Measurements from ENCODE around the gene MCM9.
"Not testable (repeated sequence)": the region's sequence is repeated elsewhere in the genome, so short reads cannot be mapped to it uniquely, and the experiment has no call there.

Gene MCM9

DNA sequence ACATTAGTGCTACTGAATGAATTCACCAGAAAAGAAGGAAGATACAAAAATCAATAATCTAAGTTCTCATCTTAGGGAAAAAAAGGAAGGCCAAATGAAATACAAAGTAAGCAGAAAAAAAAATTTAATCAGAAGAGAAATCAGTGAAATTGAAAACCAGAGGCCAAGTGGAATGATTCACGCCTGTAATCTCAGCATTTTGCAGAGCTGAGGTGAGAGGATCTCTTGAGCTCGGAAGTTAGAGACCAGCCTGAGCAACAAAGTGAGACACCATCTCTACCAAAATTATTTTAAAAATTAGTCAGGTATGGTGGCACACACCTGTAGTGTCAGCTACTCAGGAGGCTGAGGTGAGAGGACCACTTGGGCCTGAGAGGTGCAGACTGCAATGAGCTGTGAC, 62.2 kb downstream of the MCM9 start:
- DNase-seq, result no peak
- in situ Hi-C loops (cut with MboI; ENCODE audit: low pct_unique_long_range_greater_than_20kb, low sequenced_read_pairs), result no loop called here

DNA sequence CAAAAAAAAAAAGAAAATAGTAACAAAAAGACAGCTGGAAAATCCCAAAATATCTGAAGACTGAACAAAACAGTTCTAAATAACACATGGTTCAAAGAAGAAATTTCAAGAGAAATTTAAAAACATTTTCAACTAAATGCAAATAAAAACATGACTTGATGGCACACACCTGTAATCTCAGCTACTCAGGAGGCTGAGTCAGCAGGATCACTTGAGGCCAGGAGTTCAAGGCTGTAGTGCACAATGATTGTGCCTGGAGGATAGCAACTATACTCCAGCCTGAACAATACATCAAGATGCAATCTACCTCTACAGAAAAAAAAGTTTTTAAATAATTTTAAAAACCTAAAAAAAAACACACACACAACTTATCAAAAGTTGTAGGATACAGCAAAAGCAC, 62.6 kb downstream of the MCM9 start:
- in situ Hi-C loops (cut with MboI; ENCODE audit: low pct_unique_long_range_greater_than_20kb, low sequenced_read_pairs), result no loop called here
- DNase-seq, result no peak

DNA sequence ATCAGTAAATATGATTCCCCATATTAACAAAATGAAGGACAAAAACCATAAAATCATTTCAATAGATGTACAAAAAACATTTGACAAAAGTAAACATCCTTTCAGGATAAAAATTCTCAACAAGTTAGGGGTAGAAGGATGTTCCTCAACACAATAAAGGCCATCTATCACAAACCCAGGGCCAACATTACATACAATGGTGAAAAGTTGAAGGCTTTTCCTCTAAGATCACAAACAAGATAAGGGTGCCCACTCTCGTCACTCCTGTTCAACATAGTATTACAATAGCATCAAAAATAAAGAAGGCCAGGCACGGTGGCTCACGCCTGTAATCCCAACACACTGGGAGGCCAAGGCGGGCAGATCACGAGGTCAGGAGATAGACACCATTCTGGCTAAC, 63.6 kb downstream of the MCM9 start:
- DNase-seq, result no peak
- in situ Hi-C loops (cut with MboI; ENCODE audit: low pct_unique_long_range_greater_than_20kb, low sequenced_read_pairs), result no loop called here

DNA sequence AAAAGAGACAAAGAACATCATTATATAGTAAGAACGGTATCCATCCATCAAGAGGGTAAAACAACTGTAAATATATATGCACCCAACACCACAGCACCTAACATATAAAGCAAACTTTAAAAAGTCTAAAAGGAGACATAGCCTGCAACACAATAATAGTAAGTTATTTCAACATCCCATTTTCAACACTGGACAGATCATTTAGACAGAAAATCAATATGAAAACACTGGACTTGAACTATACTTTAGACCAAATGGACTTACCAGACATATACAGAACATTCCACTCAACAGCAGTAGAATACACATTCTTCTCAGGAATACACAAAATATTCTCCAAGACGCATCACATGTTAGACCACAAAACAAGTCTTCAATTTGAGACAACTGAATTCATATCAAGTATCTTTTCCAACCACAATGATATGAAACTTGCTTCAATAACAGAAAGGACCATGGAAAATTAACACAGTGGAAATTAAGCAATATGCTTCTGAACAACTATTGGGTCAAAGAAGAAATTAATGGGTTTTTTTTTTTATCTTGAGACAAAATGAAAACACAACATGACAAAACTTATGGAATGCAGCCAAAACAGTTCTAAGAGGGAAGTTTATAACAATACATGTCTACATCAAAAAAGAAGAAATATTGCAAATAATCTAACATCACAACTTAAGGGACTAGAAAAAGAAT, 64.9 kb downstream of the MCM9 start:
- DNase-seq, result no peak
- in situ Hi-C loops (cut with MboI; ENCODE audit: low pct_unique_long_range_greater_than_20kb, low sequenced_read_pairs), result no loop called here

DNA sequence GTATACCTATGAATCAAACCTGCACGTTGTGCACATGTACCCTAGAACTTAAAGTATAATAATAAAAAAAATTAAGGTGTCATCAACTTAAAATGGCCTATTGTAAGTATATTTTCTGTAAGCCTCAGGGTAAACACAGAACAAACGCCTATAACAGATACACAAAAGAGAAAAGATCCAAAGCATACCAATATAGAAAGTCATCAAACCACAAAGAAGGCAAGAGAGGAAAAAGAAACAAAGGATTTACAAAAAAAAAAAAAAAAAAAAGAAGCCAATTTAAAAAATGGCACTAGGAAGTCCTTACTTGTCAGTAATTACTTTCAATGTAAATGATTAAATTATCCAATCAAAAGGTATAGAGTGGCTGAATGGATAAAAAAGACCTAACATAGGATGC, 65.6 kb downstream of the MCM9 start:
- in situ Hi-C loops (cut with MboI; ENCODE audit: low pct_unique_long_range_greater_than_20kb, low sequenced_read_pairs), result no loop called here
- DNase-seq, result no peak

DNA sequence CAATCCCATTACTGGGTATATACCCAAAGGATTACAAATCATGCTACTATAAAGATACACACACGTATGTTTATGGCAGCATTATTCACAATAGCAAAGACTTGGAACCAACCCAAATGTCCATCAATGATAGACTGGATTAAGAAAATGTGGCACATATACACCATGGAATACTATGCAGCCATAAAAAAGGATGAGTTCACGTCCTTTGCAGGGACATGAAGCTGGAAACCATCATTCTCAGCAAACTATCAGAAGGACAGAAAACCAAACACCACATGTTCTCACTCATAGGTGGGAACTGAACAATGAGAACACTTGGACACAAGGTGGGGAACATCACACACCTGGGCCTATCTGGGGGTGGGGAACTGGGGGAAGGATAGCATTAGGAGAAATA, 66.1 kb downstream of the MCM9 start:
- in situ Hi-C loops (cut with MboI; ENCODE audit: low pct_unique_long_range_greater_than_20kb, low sequenced_read_pairs); DNase-seq: not testable (repeated sequence)

DNA sequence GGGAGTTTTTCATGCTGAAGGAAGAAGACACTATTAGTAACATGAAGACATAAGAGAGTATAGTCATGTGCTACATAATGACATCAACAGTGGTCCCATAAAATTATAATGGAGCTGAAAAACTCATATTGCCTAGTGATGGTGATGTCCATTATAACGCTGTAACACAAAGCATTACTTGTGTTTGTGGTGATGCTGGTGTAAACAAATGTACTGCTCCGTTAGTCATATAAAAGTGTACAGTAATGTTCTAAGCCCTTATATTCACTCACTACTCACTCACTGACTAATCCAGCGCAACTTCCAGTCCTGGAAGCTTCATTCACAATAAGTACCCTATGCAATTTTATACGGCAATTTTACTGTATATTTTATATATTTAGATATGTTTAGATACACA, 67.8 kb downstream of the MCM9 start:
- DNase-seq, result no peak
- in situ Hi-C loops (cut with MboI; ENCODE audit: low pct_unique_long_range_greater_than_20kb, low sequenced_read_pairs), result no loop called here

DNA sequence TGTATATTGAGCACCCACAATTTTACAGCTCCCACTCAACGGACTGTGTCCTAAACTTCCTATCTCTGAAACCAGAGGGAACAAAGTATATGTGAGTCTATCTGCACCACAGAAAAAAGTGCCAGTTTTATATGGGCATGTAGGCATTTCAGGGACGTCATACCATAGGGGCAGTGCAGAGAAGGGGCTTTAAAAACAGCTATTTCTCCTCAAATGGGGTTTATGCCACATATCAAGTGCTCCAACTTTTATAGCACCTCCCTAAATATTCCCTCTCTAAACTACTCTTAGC, 69.9 kb downstream of the MCM9 start:
- DNase-seq, result no peak
- in situ Hi-C loops (cut with MboI; ENCODE audit: low pct_unique_long_range_greater_than_20kb, low sequenced_read_pairs), result no loop called here

DNA sequence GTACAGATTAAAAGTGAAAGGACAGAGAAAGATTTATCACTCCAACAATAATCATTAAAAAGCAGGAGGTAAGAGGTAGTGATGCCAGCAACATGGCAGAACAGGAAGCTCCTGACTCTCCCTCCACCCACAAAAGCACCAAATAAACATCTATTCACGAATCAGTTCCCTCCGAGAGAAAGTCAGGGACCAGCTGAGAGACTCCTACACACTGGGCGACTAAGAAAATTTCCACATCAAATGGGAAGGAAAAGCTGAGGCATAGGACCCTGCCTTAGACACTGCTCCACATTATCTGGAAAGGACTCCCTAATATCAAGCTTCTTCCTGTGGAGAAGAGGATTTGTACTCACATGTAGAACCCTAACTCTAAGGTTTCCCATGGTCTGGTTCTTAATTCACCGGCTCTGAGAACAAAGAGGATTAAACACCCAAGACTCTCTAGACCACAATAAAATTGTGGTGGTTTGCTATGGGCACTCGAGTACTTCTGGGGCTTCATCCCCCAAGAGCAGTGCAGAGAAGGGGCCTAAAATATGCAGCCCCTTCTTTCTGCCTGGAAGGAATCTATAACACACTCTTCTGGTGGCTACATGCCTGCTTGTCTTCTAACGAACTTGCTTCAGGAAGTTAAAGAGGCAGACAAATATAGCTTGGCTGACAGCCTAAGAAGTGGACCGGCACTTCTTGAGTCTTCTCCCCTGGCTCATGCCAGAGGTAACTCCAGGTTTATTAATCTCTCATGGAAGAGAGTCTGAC, 70.4 kb downstream of the MCM9 start:
- peak; percentile 61 for DNase-seq

DNA sequence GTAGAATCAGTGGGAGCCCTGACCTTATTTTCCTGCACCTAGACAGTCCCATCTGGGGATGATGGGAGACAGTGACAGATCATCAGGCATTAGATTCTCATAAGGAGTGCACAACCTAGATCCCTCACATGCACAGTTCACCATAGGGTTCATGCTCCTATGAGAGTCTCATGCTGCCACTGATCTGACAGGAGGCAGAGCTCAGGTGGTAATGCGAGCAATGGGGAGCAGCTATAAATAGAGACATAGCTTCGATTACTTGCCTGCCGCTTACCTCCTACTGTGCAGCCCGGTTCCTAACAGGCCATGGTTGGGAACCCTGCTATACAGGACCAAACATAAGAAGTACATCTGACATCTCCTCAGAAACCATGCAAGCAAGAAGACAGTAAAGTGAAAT, 72.5 kb downstream of the MCM9 start:
- in situ Hi-C loops (cut with MboI; ENCODE audit: low pct_unique_long_range_greater_than_20kb, low sequenced_read_pairs), result no loop called here

More for the DNA sequence above, 70.4 kb downstream of the MCM9 start:
- in situ Hi-C loops (cut with MboI; ENCODE audit: low pct_unique_long_range_greater_than_20kb, low sequenced_read_pairs), result no loop called here

DNA sequence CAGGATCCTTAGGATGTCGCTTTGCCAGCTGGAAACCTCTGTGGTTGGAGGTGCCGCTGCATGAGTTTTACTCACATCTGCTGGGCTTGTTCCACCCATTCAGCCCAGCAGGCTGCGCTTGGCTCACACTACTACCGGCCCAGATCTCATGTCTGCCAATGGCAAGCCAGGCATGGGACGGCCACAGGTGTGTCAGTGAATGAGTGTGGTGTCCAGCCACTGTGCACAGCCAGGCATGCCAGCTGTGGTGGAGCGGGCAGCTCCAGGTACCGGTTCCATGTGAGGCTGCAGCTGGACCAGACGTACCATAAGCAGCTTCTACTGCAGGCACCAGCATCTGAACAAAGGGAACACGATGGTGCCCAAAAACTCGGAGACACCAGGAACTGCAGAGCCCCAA, 74.1 kb downstream of the MCM9 start:
- no peak for DNase-seq
- in situ Hi-C loops (cut with MboI; ENCODE audit: low pct_unique_long_range_greater_than_20kb, low sequenced_read_pairs), result no loop called here

More for the DNA sequence above, 72.5 kb downstream of the MCM9 start:
- DNase-seq, result no peak

DNA sequence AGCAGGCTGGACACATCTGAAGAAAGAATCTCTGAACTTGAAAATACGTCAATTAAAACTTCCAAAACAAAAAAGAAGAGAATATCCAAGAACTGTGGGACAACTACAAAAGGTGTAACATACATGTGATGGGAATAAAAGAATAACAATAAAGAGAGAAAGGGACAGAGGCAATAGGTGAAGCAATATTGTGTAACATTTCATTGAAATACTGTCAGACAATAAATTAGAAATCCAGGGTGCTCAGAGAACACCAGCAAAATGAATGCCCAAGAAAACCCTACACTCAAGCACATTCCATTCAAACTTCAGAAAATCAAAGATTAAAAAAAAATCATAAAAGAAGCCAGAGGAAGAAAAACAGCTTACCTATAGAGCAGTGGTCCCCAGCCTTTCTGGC, 74.6 kb downstream of the MCM9 start:
- in situ Hi-C loops (cut with MboI; ENCODE audit: low pct_unique_long_range_greater_than_20kb, low sequenced_read_pairs), result no loop called here

DNA sequence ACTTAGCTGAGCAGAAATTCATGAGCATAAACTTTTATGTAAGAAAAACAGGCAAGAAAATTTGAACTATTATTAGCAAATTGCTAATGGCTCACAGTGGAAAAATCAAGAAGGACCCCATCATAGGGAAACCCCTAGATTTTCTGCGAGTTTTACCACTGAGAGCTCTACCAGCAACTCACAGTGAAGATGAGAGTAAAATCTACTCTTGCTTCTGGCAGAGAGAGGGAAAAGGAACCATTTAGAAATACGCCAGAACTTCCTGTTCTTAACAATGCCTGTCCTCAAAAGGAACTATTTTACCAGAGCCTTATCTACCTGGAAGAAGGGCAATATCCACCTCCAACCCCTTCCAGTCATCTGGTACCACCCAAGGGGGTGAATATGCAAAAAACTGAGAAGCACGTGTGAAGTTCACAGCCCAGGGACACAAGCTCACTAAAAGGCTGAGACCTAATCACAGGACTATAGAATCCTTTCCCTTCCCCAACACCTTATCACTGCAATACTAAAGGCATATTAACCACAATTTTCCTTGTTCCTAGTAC, 75.4 kb downstream of the MCM9 start:
- peak; percentile 45 for DNase-seq
- in situ Hi-C loops (cut with MboI; ENCODE audit: low pct_unique_long_range_greater_than_20kb, low sequenced_read_pairs), result no loop called here

More for the DNA sequence above, 74.6 kb downstream of the MCM9 start:
- no peak for DNase-seq

DNA sequence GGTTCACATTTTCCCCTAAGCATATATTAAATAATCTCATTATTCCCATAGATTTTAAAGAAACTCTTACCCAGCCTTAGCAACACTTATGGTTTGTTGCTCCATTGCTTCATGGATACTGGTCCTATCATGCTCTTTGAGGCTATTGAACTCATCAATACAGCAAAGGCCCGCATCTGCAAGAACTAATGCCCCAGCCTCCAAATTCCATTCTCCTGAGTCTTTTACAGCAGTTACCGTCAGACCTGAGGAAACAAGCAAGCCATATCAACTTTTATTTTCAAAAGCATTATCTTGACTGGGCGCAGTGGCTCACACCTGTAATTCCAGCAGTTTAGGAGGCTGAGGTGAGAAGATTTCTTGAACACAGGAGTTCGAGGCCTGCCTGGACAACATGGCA, 78.7 kb downstream of the MCM9 start:
- in situ Hi-C loops (cut with MboI; ENCODE audit: low pct_unique_long_range_greater_than_20kb, low sequenced_read_pairs), result no loop called here
- DNase-seq, result no peak

DNA sequence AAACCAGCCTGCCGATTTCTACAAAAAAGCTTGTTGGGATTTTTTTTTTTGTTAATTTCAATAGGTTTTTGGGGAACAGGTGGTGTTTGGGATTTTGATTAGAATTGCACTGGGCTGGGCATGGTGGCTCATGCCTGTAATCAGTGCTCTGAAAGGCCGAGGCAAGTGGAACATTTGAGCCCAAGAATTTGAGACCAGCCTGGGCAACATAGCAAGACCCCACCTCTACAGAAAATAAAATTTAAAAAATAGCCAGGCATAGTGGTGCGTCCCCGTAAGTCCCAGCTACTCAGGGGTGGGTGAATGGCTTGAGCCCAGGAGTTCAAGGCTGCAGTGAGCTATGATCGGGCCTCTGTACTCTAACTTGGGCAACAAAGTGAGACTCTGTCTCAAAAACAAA, 81.6 kb downstream of the MCM9 start:
- no peak for DNase-seq
- in situ Hi-C loops (cut with MboI; ENCODE audit: low pct_unique_long_range_greater_than_20kb, low sequenced_read_pairs), result no loop called here

DNA sequence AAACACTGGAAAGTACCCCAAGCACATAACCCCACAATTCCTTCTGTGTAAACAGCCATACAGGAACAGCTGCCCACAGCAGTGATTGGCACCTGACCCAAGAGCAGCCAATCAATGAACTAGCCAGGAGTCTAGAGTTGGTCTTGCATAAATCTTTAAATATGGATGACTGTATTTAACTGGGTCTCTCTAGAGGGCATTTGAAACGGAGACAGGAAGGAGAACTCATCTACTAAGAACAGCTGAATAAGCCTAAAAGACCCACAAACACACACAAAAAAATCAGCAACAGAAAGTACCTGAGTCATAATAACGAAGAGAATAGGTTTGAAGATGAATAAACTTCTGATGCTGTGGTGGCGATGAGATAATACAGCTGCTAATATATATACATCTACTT, 90.0 kb downstream of the MCM9 start:
- DNase-seq, result no peak
- in situ Hi-C loops (cut with MboI; ENCODE audit: low pct_unique_long_range_greater_than_20kb, low sequenced_read_pairs), result no loop called here

DNA sequence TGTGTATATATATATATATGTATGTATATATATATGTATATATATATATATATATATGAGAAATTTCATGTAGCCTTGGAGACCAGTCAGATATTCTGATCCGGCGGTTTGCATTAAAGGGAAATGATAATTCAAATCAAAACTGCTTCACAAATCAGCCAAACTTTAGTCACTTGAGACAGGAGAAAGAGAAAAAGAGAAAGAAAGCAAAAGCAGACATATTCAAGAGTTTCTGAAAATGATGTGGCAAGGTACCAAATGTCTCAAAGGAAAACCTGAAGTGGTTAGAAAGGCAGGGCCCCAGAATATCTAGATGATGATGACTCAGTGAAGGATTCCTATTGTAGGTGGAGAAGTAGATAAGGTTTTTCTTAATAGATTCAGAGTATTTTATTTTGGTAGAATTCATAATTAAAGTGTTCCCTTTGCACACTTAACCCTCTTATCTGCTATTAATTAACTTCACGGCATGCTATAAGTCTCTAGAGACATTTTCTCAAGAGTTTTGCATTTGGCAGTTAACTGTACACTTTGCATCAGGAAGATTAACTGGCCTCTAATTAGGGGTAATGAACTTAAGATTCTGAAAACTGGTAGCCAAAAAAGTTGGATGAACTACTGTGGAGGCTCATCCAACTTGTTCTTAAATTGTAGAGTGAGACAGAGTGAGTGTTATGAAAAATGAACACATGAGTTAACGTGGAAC, 91.1 kb downstream of the MCM9 start:
- in situ Hi-C loops (cut with MboI; ENCODE audit: low pct_unique_long_range_greater_than_20kb, low sequenced_read_pairs), result no loop called here
- DNase-seq, result no peak

DNA sequence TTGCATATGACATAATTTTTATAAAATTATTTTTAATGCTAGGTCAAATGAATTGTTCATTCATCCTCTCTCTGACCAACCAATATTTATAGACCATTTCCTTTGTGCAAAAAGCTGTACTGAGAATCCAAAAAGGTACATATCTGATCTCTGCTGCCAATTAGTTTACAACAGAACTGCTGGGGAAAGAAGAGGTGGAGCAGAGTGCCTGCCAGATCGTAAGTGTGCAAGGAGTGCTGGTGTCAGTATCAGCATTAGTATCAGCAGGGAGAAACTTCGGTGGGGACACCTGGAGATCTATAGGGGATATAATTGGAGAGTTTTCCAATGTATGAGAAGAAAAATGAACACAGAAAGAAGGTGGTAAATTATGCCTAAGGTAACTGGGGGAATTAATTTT, 104.3 kb downstream of the MCM9 start:
- in situ Hi-C loops (cut with MboI; ENCODE audit: low pct_unique_long_range_greater_than_20kb, low sequenced_read_pairs), result no loop called here
- DNase-seq, result no peak

DNA sequence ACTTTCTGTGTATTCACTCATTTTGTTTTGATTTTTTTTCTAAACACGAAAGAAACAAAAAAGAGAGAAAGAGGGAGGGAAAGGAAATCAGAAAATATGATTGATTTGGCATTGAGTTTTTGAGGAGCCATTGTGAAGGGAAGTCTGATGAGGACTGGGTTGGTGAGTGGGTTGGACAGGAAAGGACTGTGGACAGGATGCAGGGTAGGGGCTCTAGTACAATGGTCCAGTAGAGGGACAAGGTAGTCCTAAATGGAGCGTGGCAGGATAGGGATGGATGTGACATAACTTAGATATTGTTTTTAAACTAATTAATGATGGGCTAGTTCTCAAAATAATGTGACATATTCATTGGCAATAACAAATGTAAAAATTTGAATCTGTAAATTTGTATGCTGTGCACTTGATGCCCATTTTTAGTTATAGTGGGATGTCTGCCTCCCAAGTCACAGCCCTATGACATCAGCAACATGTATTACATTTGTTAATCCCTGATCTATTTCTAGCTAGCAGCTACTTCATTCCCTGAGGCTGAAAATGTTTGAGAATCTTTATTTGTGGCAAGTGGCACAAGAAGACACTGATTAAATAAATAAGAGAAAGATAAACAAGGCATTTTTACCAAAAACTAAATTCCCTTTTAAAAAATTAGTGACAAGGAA, 105.0 kb downstream of the MCM9 start:
- in situ Hi-C loops (cut with MboI; ENCODE audit: low pct_unique_long_range_greater_than_20kb, low sequenced_read_pairs), result no loop called here
- DNase-seq, result no peak

DNA sequence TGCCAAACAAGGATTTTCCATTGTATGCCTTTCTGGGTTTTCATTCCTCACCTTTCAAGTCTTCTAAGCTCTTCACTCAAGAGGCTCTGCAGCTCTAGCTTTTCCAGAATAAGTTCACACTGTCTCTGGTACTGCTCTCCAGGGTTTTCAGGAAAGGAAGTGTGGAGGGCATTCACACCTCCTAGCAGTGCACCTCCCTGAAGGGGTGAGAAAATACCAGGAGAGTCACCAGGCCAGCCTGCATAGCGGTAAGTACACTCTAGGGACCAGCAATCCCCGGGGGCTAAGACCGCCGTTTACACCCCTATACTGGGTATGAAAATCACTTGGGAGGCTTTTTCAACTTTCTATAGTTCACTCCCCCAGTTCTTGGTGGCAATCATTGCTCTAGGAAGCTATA, 108.9 kb downstream of the MCM9 start:
- in situ Hi-C loops (cut with MboI; ENCODE audit: low pct_unique_long_range_greater_than_20kb, low sequenced_read_pairs), result no loop called here
- no peak for DNase-seq

All from KBM-7 (cell line).